ENCODE data around the gene ADGRL2. TPM values are rescaled to one million over a fixed set of nuclear protein-coding genes. Genes with fewer than 3 reads are reported as not detected.

The ADGRL2 gene
- polyA plus RNA-seq, 1 donor (not counting 4 experiments of a cell fraction or from before 2014, with no cell fraction given): 6.6 TPM

GRCh38 chr1:81878538-81878937, 77.8 kb downstream of the ADGRL2 start:
- dilution Hi-C loops (cut with MboI; ENCODE audit: extremely low pct_ligation_motif_present, low sequenced_read_pairs): no loop called here
- Histone ChIP-seq H3K9me1 (ENCODE audit: control insufficient read depth, extremely low read depth, insufficient read depth, low read length) (no peaks in the 10 kb centered on the region), H3K4me3 (ENCODE audit: control insufficient read depth in 2 of 3, extremely low read depth in 1 of 3, insufficient read depth in 2 of 3, low read depth in 1 of 3, low read length in 3 of 3) (no peak overlapping the region), H3K4me2 (ENCODE audit: control insufficient read depth, extremely low read depth, insufficient read depth, low read depth, low read length) (no peak overlapping the region), H3K36me3 (ENCODE audit: control insufficient read depth in 2 of 2, extremely low read depth in 1 of 2, insufficient read depth in 2 of 2, low read length in 2 of 2) (no peaks in the 10 kb centered on the region), H3K27ac (ENCODE audit: control insufficient read depth, insufficient read depth, low read length) (no peak overlapping the region), H3K9ac (ENCODE audit: control insufficient read depth, extremely low read depth, insufficient read depth, low read length) (no peak overlapping the region), H3K4me1 (ENCODE audit: control insufficient read depth, extremely low read depth, insufficient read depth, low read length) (no peaks in the 10 kb centered on the region), H3K27me3 (ENCODE audit: control insufficient read depth, extremely low read depth, insufficient read depth, low read length) (no peaks in the 10 kb centered on the region), H4K20me1 (ENCODE audit: control insufficient read depth, extremely low read depth, insufficient read depth, low read length) (no peaks in the 10 kb centered on the region), H3K9me3 (ENCODE audit: control insufficient read depth, low read depth, low read length) (no peaks in the 10 kb centered on the region), H2AFZ (ENCODE audit: control insufficient read depth, low read length) (no peak overlapping the region), H3K79me2 (ENCODE audit: control insufficient read depth, insufficient read depth, low read length) (no peaks in the 10 kb centered on the region)
- no peak for DNase-seq (ENCODE audit: low read depth, low spot score)
- no peak for TF ChIP-seq EZH2 (IDR thresholded peaks at IDR 0.05; ENCODE audit: low read length)
- no peak for TF ChIP-seq CTCF (optimal IDR thresholded peaks at IDR 0.05 in 1 of 3, IDR thresholded peaks at IDR 0.05 in 1 of 3, conservative IDR thresholded peaks at IDR 0.05 in 1 of 3; ENCODE audit: extremely low read depth in 1 of 3, insufficient read depth in 2 of 3, low read length in 3 of 3)
- FAIRE-seq: no peak

GRCh38 chr1:81880781-81881180, 80.0 kb downstream of the ADGRL2 start:
- H3K4me1 ChIP-seq (ENCODE audit: control insufficient read depth, extremely low read depth, insufficient read depth, low read length): no peaks in the 10 kb centered on the region
- H3K27me3 ChIP-seq (ENCODE audit: control insufficient read depth, extremely low read depth, insufficient read depth, low read length): no peaks in the 10 kb centered on the region
- H3K9me1 ChIP-seq (ENCODE audit: control insufficient read depth, extremely low read depth, insufficient read depth, low read length): no peaks in the 10 kb centered on the region
- no peak for FAIRE-seq
- H3K36me3 ChIP-seq (ENCODE audit: control insufficient read depth in 2 of 2, extremely low read depth in 1 of 2, insufficient read depth in 2 of 2, low read length in 2 of 2): no peaks in the 10 kb centered on the region
- no peak overlapping the region for H3K4me2 ChIP-seq (ENCODE audit: control insufficient read depth, extremely low read depth, insufficient read depth, low read depth, low read length)
- no peak overlapping the region for H3K9ac ChIP-seq (ENCODE audit: control insufficient read depth, extremely low read depth, insufficient read depth, low read length)
- H2AFZ ChIP-seq (ENCODE audit: control insufficient read depth, low read length): no peak overlapping the region
- H4K20me1 ChIP-seq (ENCODE audit: control insufficient read depth, extremely low read depth, insufficient read depth, low read length): no peaks in the 10 kb centered on the region
- no peak for DNase-seq (ENCODE audit: low read depth, low spot score)
- no peaks in the 10 kb centered on the region for H3K79me2 ChIP-seq (ENCODE audit: control insufficient read depth, insufficient read depth, low read length)
- H3K9me3 ChIP-seq (ENCODE audit: control insufficient read depth, low read depth, low read length): no peaks in the 10 kb centered on the region
- no peak overlapping the region for H3K27ac ChIP-seq (ENCODE audit: control insufficient read depth, insufficient read depth, low read length)
- TF ChIP-seq CTCF (optimal IDR thresholded peaks at IDR 0.05 in 1 of 3, IDR thresholded peaks at IDR 0.05 in 1 of 3, conservative IDR thresholded peaks at IDR 0.05 in 1 of 3; ENCODE audit: extremely low read depth in 1 of 3, insufficient read depth in 2 of 3, low read length in 3 of 3): no peak
- no peak for TF ChIP-seq EZH2 (IDR thresholded peaks at IDR 0.05; ENCODE audit: low read length)
- no peak overlapping the region for H3K4me3 ChIP-seq (ENCODE audit: control insufficient read depth in 2 of 3, extremely low read depth in 1 of 3, insufficient read depth in 2 of 3, low read depth in 1 of 3, low read length in 3 of 3)
- dilution Hi-C loops (cut with MboI; ENCODE audit: extremely low pct_ligation_motif_present, low sequenced_read_pairs): no loop called here

All from keratinocyte (primary cell).